HG03439 (cell line): Measurements from ENCODE around the gene BTBD10.
"Not testable (repeated sequence)": the region's sequence is repeated elsewhere in the genome, so short reads cannot be mapped to it uniquely, and the experiment has no call there.

ENCODE experiments used
- ATAC-seq: cut with Tn5 transposase; IDR thresholded peaks from one replicate; pipeline ENCODE4 v1.9.1; 2021; ENCODE audit warnings: mild to moderate bottlenecking, moderate library complexity; ENCODE audit not compliant: unreplicated experiment

BTBD10 gene

DNA sequence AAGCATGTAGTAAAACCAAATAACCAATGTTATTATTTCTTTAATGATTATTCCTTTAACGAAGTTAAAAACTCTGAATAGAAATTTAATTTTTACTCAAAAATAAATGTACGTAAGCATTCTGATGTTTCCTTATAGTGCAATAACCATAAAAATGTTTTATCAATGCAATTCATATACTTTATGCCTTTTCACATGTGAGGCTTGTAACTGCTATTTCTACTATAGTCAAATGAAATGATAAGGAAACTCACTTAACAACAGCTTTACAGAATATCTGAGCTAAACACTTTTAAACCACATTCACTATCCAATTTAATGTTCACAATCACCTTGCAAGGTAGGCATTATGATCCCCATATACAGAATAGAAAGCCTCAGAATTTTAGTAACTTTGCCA is 17.4 kb downstream of the BTBD10 start:
- no peak for ATAC-seq

GRCh38 chr11:13440100-13440855 is 22.7 kb downstream of the BTBD10 start:
- no peak for ATAC-seq

GRCh38 chr11:13438291-13438690 is 24.7 kb downstream of the BTBD10 start:
- no peak for ATAC-seq

GRCh38 chr11:13436836-13437235 is 26.2 kb downstream of the BTBD10 start:
- not testable (repeated sequence) for ATAC-seq

- no peak for ATAC-seq
Observed at GRCh38 chr11:13434247-13435205, 28.5 kb downstream of the BTBD10 start.

DNA sequence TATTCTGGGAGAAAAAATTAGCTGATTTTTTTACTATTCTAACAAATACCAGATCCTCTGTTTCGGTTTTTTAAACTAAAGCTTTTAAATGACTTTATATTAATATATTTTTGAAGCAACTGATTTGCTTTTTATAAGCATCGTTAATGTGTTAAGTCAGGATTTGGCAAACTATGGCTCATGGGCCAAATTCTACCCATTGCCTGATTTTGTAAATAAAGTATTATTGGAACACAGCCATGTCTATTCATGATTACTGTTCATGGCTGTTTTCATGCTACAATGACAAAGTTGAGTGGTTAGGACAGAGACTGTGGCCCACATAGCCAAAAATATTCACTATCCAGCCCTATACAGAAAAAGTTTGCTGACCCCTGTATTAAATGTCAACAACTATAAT is 29.6 kb downstream of the BTBD10 start:
- ATAC-seq, result no peak

GRCh38 chr11:13429836-13430235 is 33.2 kb downstream of the BTBD10 start:
- no peak for ATAC-seq

- ATAC-seq, result no peak
Observed at GRCh38 chr11:13429288-13429687, 33.7 kb downstream of the BTBD10 start.

- ATAC-seq, result no peak
Observed at GRCh38 chr11:13427440-13427839, 35.6 kb downstream of the BTBD10 start.

- ATAC-seq, result no peak
Observed at GRCh38 chr11:13423372-13423771, 39.6 kb downstream of the BTBD10 start.

- ATAC-seq, result no peak
Observed at GRCh38 chr11:13421561-13421960, 41.5 kb downstream of the BTBD10 start.

DNA sequence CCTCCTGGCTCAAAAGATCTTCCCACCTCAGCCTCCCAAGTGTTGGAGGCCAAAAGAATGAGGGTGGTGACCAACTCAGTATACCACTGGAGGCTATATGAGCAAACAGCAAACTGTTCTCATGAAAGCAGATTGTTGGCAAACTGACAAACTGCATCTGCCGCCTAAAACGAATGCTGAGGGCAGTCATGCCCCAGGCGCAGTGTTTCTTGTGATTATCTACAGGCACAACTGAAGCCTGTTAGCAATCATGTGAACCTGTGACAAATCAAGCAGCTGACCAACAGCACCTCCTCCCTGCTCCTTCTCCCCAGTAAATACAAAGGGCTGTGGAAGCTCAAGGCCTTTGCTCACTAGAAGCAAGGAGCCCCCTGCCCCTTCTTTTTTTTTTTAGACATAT is 47.8 kb downstream of the BTBD10 start:
- no peak for ATAC-seq

DNA sequence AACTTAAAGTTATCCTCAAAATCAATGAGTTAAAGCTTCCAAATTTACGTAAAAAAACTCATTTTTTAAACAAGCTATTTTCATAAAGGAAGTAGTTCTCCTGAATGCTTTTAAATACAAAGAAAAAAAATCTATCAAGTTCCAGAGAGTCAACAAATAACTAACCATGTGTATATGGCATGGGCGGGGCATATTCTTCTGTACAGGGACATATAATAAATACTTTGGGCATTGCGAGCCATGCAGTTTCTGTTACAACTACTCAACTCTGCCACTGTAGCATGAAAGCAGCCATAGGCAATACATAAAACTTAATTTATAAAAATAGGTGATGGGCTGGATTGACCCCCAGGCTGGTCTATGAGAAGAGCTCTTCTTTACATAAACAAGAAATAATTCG is 57.8 kb downstream of the BTBD10 start:
- ATAC-seq, result no peak

- not testable (repeated sequence) for ATAC-seq
Observed at GRCh38 chr11:13398335-13398734, 64.7 kb downstream of the BTBD10 start.

DNA sequence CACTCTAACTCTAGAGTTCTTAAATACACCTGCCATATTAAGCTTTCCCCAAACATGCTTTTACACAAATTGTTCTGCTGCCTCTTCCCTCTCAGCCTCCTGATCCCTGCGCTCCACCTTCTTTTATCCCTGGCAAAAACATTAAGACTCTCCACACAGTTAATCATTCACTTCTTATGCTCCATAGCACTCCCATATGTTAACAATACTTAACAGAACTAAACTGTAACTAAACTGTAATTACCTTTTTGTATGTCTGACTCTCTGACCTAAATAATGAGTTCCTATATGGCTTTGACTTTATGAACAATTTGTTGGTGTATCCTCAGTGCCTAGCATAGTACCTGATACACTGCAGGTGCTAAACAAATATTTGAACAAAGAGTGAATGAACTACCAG is 71.8 kb downstream of the BTBD10 start:
- ATAC-seq, result no peak

GRCh38 chr11:13388741-13389140 is 74.3 kb downstream of the BTBD10 start:
- no peak for ATAC-seq

DNA sequence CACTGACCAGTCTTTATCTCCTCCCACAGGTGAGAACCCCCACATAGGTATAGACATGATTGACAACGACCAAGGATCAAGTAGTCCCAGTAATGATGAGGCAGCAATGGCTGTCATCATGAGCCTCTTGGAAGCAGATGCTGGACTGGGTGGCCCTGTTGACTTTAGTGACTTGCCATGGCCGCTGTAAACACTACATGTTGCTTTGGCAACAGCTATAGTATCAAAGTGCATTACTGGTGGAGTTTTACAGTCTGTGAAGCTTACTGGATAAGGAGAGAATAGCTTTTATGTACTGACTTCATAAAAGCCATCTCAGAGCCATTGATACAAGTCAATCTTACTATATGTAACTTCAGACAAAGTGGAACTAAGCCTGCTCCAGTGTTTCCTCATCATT is 76.5 kb downstream of the BTBD10 start:
- no peak for ATAC-seq

DNA sequence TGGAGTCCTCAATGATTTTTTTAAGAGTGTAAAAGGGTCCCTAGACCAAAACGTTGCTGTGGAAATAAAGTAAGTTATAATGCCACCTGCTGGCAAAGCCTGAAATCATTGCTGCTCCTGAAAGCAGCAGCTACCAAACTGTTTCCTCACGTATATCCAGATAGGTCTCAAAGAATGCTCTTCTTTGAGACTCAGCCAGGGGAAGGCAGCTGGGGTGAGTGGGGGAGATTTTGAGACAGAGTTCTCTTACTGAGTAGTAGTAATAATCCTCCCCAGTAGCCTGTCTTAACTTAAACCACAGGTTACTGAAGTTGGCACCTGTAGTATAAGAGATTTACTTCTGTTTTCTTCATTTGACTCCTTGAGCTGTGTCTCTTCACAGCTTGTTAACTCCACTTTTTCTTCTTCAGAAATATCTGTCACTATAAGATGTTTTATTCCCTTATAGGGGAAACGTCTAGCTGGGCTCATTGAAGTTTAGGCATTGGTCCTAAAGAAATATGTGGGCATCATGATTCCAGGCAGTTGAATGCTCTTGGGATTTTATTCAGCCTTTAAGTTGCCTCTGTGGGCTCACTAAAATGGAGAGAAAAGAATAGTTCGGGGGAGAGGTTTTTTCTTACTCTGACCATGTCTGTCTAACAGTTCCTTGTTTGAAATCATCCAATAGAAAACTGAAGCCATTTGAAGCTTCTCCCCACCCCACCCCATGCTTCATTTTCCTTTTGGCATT is 77.9 kb downstream of the BTBD10 start:
- ATAC-seq, result no peak

DNA sequence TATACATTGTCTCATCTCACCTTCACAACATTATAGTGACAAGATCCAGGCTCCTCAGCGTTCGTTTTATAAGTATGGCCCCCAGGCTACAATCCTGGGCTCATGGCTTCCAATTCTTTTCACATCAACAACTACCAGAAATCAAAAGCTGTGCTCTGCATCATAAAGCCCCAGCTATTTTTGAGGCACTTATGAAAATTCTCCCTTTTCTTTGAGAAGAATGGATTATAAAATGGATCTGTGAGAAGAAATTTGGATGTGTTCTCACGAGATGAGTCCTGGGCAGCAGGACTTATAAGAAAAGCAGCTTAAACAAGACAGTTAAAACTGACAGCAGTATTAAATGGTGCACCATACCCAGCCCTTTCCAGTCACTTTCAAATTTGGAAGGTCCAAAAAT is 80.3 kb downstream of the BTBD10 start:
- no peak for ATAC-seq

DNA sequence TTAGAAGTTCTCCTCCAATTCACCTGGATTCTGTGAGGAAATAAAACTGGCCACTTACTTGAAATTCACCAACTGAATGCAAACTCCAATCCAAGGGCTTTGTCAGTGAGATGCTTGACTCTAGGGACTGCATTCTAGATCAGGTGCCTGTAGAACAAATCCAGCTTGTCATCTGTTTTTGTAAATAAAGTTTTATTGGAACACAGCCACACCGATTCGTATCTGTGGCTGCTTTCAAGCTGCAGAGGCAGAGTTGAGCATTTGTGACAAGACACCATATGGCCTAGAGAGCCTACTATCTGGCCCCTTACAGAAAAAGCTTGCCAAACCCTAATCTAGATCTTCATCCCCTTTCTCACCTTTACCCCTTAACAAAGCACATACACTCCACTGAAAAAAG is 82.3 kb downstream of the BTBD10 start:
- no peak for ATAC-seq

GRCh38 chr11:13378316-13378715 is 84.7 kb downstream of the BTBD10 start:
- ATAC-seq, result no peak
